Ramos (cell line): Measurements from ENCODE around the gene LIF.
"Not testable (repeated sequence)": the region's sequence is repeated elsewhere in the genome, so short reads cannot be mapped to it uniquely, and the experiment has no call there.

Source experiments
- in situ Hi-C: fragments of 300-500 bp; cut with MboI; formaldehyde crosslinking; loops from one replicate; pipeline ENCODE4 v1.14.3; 2022; ENCODE audit warnings: low sequenced_read_pairs; ENCODE audit not compliant: unreplicated experiment

The LIF gene

DNA sequence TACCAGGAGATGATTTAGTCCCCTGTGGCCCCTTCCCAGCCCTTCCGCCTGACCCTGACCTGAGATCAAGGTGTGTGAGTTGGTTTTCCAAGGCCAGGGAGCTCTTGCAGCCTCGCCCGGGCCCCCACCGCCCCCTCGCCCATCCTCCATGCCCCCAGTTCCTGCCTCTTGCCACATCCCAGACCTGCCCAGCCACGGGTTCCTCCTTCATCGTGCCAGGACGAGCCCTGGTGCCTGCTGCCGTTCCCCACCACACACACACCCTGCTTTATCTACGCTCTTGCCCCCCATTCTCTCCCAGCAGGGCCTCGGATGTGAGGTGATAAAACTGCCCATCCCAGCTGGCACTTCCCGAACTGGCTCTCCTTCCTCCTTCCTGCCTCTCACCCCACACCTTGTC lies 1.4 kb upstream of the LIF start:
- in situ Hi-C loops = no loop called here

DNA sequence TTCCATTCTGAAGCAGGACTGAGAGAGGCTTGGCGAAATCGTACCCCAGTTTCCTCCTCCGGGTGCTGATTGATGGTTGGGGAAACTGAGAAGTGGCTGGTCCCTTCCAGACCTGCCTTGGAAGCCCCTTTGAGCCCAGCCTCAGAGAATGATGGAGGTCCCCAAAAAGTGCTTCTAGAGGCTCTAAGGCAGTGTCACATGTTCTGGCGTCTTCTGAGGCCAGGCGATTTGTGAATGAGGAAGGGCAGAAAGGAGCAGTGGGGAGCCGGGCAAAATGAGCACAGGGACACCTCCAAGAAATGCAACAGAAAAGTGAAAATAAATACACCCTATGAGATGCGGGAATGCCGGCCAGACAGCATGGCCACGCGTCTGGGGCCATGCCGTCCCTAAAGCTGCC lies 1.0 kb upstream of the LIF start:
- in situ Hi-C loops = no loop called here

DNA sequence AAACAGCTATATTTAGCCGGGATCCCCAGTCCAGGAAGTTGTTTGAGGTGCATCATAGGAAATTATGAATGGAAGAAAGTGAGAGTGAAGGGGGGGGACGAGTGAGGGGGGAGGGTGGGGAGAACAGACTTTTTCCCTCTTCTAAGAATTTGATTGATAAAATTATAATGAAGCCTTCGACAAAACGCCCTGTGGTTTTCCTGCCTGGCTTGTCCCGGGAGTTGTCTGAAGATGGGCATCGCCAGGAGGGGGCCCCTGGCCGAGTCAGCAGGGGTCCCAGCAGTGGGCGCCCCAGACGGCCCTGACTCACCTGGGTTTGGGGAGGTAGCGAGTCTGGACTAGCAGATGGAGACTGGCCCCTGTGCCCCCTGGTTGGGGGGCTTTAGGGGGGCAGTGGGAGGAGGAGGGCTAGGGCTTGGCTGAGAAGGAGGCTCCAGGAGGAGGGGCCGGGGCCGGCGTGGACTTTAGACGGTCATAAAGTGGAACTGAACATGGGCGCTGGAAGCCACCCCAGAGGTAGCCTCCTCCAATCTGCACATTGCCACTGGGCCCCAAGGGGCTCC lies 336 bp upstream of the LIF start:
- in situ Hi-C loops = no loop called here

DNA sequence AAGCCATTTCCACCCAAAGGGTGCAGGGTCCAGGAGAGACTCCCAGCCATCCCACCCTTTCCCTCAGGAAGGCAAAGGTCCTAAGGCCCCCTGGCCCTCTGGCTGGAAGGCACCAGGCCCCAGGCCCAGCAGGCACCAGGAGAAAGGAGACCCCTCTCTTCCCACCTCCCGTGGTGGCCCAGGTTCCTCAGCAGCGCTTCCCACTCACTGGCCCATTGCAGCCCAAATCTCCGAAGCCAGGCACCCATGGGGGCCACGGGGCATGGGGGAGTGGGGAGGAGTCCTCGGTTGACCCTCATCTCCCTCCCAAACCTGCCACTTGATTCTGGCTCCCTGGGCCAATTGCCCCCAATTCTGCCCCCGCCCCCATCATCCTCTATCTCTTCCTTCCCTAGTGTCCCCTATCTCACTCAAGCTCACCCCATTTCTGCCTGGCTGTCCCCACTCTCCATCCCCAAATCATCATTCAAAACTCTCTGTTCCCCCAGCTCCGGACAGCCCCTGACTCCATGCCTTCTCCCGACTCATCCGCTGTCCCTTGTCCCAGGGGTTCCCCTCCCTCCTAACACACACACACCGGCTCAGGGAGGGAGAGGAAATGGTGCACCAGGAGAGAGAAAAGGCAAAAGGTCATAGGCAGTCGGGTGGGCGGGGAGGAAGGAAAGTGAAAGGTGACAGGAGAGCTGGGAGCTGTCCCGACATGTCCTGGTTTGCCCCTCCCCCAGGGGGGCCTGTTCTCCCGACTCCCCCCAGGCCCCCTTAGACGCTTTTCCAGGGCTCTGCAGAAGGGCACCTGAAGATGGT lies 1.2 kb downstream of the LIF start:
- in situ Hi-C loops = no loop called here

DNA sequence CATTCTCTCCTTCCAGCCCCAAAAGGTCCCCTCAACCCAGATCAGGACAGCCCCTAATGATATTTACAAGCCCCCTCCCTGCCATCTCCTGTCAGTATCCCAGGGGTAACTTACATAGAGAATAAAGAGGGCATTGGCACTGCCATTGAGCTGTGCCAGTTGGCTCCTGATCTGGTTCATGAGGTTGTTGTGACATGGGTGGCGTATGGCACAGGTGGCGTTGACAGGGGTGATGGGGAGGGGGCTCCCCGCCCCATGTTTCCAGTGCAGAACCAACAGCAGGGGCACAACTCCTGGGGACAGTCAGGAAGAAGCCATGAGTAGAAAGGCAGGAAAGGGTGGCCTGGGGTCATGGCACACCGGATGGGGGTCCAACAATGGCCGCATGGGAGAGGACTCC lies 1.9 kb downstream of the LIF start:
- in situ Hi-C loops = no loop called here

DNA sequence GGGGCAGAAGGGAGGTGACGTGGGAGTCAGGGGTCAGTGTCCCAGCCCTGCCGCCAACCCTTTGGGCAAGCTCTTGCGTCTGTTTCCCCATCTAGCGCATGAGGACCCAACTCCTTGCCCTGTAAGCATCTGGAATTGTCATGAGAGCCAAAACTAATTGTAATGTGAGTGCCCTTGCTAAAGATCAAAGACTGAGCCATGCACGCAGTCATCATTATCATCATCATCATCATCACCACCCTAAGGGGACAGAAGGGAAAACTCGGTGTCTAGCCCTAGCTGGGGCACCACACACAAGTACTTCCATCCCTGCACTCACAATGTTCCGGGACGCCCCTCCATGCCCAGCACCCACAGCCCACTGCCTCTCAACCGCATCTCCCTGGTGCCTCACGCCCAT lies 2.5 kb downstream of the LIF start:
- in situ Hi-C loops = no loop called here

DNA sequence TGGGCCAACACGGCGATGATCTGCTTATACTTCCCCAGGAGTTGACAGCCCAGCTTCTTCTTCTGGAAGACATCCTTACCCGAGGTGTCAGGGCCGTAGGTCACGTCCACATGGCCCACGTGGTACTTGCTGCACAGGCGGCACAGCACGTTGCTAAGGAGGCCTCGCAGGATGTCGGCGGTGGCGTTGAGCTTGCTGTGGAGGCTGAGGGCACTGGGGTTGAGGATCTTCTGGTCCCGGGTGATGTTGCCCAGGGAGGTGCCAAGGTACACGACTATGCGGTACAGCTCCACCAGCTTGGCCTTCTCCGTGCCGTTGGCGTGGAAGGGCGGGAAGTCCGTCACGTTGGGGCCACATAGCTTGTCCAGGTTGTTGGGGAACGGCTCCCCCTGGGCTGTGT lies 2.9 kb downstream of the LIF start:
- in situ Hi-C loops = no loop called here

DNA sequence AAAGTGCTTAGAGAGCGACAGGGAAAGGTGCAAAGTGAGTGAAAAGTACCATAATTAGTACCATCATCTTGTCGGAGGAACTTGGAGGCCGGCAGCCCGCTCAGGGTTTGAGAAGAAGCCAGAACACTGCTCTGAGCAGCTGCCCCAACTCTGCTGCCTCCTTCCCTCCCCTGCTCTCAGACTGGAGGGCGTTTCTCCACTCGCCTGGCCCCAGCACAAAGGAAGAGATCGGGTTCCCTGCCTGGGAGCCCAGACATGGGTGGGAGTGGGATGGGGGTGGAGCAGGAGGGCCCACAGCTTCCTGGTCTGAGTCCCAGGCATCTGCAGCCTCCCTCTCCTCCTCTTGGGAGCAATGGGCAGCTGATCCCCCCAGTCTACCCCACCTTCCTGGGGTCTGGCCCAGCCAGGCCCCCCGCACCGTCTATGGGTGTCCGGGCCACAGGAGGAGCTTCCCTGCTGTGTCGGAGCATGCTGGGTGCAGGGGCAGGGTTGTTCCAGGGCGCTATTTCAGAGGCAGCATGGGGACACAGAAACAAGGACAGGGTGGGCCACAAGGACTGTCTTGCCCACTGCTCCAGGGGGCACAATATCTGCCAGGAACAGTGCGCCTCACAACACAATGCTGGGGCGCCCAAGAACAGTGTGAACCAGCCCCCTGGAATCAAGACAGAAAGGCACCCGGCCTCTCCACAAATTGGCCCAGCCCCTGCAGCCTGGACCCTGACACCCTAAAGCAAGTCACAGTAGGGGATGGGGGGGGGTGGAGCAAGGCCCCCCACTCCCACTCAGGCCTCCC lies 4.8 kb downstream of the LIF start:
- in situ Hi-C loops = no loop called here

DNA sequence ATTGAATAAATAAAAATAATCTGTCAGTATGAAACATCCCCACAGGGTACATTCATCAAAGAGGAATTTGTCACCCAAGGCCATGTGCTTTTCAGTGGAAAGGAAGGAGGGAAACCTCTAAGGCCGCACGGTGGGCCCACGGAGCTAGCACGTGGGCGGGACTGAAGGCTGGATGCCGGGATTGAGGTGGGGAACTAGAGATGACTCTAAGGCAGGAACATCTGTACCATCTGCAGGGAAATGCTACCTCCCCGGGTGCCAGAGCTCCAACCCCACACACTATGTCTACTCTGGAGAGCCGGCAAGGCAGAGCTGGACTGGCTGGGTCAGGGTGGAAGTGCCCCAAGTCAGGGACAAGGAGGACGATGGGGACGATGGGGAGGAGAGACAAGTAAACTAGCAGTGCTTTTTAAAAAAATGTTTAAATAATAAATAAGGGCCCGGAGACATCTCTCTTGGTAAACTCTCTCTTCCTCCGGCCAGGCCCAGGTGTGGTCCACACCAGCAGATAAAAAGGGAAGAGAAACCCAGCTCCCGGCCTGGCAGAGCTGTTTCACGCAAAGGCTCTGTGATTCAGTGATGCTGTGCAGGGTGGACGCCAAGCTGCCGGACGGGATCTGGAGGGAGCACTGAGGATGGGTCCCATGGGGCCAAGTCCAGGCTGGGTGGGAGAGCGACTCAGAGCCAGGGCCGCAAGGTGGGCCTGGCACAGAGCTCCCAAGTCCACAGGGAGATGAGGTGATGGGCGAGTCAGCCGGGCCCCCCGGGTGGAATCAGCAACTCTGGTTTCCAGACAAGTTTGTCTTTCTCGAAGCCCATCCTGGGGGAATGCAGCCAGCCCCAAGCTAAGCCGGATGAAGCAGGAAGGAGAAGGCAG lies 5.8 kb downstream of the LIF start:
- in situ Hi-C loops = no loop called here

DNA sequence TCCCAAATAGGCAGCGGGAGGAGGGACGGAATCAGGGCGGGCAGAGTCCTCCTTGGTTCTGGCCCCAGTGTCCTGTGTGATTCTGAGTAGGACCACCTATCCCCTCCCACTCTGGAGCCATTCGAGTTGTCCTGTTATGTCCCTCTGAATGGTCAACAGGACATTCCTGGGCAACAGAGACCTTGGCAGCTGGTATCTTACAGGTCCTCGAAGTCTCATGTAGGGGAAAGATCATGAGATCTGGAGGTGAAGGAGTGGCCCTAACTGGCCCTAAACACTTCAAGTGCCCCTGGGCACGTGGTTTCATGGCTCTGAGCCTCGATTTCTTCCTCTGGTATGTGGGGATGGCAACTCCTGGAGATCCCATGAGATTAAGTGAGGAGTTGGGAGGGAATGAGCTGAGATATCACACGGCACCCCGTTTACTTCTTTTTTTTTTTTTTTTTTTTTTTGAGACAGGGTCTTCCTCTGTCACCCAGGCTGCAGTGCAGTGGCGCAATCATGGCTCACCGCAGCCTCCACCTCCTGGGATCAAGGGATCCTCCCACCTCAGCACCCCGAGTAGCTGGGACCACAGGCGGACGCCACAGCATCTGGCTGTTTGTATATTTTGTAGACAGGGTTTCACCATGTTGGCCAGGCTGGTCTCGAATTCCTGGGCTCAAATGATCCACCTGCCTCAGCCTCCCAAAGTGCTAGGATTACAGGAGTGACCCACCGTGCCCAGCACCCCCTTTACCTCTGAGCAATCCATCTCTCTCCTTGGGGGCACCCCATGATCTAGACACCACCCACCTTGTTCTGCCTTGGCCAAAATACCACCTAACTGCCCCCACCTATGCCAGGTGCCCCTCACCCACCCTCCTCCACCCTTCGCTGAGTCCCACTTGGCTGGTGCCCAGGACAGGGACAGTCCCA lies 6.8 kb downstream of the LIF start:
- in situ Hi-C loops = no loop called here

DNA sequence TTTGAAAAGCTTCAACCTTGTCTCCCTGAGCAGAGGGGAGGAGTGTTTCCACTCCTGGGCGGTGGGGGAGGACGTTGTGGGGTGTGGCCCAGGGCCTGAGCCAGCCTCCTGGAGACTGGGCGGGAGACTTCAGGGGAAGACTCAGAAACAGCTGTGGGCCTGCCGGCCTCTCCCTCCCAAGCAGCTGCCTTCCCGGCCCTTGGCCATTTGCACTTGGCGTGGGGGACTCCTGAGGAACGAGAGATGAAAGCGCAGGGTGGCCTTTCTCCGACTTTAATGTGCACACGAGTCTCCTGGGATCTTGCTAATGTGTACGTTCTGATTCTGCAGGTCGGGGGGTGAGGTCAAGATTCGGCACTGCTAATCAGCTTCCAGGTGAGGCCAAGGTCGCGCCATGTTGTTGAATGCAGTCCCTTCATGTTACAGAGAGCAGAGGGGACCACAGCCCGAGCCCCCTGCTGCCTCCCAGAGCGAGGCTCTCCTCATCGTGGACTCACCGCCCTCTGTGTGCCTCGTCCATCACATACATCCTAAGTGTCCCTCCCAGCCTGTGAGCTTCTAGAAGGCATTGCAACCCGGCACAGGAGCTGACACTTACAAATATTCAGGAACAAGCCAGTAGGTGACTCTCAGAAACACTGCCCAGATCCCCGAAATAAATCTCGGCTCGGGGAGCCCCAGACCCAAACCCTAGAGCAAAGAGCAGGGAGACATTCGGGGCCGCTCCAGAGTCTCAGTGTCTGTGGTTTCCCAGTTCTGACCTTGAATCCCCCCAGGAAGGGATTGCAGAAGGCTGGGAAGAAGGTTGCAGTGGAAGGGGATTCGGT lies 7.7 kb downstream of the LIF start:
- in situ Hi-C loops = no loop called here

DNA sequence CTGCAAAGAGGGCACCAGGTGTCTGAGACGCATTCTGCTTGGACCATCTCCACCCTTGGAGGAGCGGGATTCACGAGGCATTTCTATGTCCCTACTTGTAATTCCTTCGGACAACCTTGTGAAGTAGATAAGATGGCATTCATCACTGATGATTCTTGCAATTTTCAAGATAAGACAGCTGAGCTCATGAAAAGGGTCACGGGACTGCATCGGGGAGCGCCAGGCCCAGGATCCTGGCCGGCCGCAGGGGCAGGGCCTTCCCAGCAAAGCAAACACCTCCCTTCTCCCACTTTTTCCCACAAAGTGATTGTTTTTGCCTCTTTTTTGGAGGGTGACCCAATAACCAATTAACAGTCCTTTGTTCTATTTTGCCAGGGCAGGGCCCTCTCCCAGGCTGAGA lies 8.4 kb downstream of the LIF start:
- in situ Hi-C loops = no loop called here

DNA sequence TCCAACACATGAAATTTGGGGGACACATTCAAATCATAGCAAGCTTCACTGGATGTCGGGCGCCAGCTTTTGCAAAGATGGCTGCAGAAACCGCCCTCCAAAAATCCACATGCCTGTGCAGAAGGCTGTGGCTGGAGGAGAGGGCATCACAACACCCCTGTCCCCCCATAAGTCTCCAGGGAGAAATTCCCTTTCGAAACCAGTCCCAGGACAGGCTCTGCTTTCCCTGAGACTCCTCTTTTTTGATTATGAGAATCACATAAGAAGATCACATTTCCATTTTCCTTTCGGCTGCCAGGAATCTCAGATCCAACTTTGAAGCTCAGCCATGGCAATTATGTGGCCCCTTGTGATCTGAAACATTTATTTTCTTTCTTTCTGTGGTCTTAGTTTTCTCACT lies 9.7 kb downstream of the LIF start:
- in situ Hi-C loops = no loop called here

DNA sequence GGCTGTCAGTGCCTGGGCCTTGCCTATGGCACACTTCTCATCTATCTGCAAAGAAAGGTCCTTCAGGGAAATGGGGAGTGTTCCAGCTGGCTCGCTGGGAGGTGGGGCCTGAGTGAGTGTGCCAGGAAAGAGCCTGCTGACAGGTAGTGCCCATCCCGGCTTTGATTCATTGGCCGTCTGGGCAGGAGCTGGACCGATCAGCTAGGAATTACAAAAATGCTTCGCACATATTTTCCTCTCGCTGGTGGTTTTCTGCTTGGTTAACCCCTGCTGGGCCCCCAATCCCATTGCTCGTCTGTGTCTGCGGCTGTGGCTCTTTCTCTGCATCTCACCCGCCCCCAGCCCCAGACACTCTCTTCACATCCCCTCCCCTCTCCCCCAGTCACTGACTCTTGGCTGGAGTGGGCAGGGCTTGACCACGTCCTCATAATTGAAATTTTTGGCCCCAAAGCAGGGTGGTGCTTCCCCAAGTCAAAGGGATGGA lies 10.8 kb downstream of the LIF start:
- in situ Hi-C loops = no loop called here

DNA sequence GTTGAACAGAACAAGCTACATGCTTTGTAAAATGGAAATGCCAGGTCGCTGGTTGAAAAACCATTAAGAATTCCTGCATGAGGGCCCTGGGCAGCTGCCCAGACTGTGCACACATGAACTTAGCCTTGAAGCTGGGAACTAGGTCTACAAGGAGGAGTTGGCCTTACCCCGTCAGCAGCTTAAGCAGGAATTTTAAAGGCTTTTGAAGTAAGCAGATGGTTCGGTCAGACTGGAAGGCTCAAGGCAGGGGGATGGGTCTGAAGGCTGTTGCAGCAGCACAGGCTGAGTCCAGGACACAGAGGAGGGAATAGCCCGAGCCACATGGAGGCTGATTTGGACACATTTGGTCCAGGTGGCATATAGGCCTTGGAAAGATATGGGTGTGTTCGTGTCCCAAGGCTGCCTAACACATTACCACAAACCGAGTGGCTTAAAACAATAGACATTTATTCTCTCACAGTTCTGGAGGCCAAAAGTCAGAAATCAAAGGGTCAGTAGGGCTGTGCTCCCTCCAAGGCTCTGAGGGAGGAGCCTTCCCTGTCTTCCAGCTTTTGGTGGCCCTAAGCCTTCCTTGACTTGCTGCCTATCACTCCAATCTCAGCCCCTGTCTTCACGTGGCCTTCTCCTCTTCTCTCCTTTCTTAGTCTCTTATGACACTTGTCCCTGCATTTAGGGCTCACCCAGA lies 11.6 kb downstream of the LIF start:
- in situ Hi-C loops = no loop called here

DNA sequence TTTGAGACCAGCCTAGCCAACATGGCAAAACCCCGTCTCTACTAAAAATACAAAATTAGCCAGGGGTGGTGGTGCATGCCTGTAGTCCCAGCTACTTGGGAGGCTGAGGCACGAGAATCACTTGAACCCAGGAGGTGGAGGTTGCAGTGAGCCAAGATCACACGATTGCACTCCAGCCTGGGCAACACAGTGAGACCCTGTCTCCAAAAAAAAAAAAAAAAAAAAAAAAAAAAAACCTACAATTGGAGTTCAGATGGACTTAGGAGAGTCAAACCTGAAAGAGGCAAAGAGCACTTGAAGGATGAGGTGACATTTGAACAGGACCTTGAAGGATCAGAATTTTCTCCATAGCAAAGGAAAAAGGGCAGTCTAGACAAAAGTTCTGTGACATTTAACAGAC lies 12.2 kb downstream of the LIF start:
- in situ Hi-C loops = not testable (repeated sequence)

DNA sequence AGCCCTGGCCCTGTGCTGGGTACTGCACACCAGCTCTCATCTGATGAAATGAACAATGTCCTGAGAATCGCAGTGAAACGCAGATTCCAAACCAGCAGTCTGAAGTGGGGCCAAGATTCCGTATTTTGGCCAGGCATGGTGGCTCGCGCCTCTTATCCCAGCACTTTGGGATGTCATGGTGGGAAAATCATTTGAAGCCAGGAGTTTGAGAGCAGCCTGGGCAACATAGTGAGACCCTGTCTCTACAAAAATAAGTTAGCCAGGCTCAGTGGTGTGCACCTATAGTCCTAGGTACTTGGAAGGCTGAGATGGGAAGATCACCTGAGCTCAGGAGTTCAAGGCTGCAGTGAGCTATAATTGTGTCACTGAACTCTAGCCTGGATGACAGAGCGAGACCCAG lies 13.0 kb downstream of the LIF start:
- in situ Hi-C loops = no loop called here

DNA sequence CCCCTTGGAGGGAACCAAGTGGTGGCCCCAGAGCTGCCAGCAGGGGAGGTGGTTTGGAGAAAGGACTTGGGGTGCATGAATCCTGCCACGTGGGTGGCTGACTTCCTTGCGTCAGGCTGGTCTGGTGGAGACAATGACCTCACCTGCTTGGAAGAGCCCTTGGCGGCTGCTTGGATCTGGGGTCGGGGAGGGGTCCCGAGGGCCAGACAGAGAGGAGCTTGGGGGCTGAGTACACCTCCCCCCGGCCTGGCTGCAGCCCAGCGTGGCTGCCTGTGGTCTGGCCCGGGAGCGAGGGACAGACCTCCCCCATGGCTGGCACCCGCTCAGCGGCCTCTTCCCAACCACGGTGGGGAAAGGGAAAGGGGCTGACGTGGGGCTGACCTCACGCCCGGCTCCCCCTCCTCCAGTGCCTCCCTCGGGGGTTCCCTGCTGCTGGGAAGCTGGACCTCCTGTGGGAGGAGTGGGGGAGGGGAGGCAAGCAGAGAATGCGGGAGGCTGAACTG lies 13.8 kb downstream of the LIF start:
- in situ Hi-C loops = no loop called here
